SK-N-SH (cell line): ENCODE measurements around the gene KCTD8.

Source experiments
- FOXM1 ChIP-seq: IDR thresholded peaks from 2 replicates; pipeline ENCODE4 v1.4.0; 2012; ENCODE audit warnings: low read depth, mild to moderate bottlenecking
- RAD21 ChIP-seq: IDR thresholded peaks from 2 replicates; pipeline ENCODE4 v1.6.1; 2012; ENCODE audit warnings: mild to moderate bottlenecking, low read length
- SIN3A ChIP-seq: IDR thresholded peaks from 2 replicates; pipeline ENCODE4 v1.6.1; 2012; ENCODE audit warnings: low read depth, mild to moderate bottlenecking, low read length, moderate library complexity, borderline replicate concordance
- TF ChIP-seq, protein P1 (sequence below): fragments of 200-600 bp; sonication (generic); IDR thresholded peaks from 2 replicates; pipeline ENCODE4 v1.6.1; 2017; ENCODE audit warnings: antibody characterized with exemption, mild to moderate bottlenecking, moderate library complexity
- TF ChIP-seq, protein P2 (sequence below): fragments of 150-350 bp; IDR thresholded peaks from 2 replicates; pipeline ENCODE4 v1.6.1; 2017; ENCODE audit warnings: antibody characterized with exemption, low read length, low read depth, borderline replicate concordance

GRCh38 chr4:44447563-44448504, 775 bp downstream of the KCTD8 start:
- TF ChIP-seq SIN3A (no peak), RAD21 (no peak), FOXM1 (no peak)
- TF ChIP-seq, protein P1, sequence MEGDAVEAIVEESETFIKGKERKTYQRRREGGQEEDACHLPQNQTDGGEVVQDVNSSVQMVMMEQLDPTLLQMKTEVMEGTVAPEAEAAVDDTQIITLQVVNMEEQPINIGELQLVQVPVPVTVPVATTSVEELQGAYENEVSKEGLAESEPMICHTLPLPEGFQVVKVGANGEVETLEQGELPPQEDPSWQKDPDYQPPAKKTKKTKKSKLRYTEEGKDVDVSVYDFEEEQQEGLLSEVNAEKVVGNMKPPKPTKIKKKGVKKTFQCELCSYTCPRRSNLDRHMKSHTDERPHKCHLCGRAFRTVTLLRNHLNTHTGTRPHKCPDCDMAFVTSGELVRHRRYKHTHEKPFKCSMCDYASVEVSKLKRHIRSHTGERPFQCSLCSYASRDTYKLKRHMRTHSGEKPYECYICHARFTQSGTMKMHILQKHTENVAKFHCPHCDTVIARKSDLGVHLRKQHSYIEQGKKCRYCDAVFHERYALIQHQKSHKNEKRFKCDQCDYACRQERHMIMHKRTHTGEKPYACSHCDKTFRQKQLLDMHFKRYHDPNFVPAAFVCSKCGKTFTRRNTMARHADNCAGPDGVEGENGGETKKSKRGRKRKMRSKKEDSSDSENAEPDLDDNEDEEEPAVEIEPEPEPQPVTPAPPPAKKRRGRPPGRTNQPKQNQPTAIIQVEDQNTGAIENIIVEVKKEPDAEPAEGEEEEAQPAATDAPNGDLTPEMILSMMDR: no peak
- TF ChIP-seq, protein P2, sequence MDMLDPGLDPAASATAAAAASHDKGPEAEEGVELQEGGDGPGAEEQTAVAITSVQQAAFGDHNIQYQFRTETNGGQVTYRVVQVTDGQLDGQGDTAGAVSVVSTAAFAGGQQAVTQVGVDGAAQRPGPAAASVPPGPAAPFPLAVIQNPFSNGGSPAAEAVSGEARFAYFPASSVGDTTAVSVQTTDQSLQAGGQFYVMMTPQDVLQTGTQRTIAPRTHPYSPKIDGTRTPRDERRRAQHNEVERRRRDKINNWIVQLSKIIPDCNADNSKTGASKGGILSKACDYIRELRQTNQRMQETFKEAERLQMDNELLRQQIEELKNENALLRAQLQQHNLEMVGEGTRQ: no peak
